GM18951 (cell line): ENCODE measurements around the gene KCNS3.

Source experiments
- POLR2A ChIP-seq: IDR thresholded peaks from 4 replicates; pipeline ENCODE4 v1.6.1; 2011; ENCODE audit warnings: mild to moderate bottlenecking; ENCODE audit not compliant: insufficient read length, insufficient read depth; ENCODE audit errors: extremely low read depth
- in situ Hi-C: fragments of 300-500 bp; cut with MboI; formaldehyde crosslinking; loops from one replicate; pipeline ENCODE4 v1.12.0; 2022; ENCODE audit warnings: low sequenced_read_pairs, mixed read lengths, inconsistent platforms; ENCODE audit not compliant: unreplicated experiment

The KCNS3 gene

GRCh38 chr2:17969661-17970060 lies 91.2 kb downstream of the KCNS3 start:
- in situ Hi-C loops, result no loop called here
- no peak for TF ChIP-seq POLR2A

- no peak for TF ChIP-seq POLR2A
- in situ Hi-C loops, result no loop called here
These were observed 93.2 kb downstream of the KCNS3 start for GRCh38 chr2:17971531-17972125.

GRCh38 chr2:17972991-17973390 lies 94.5 kb downstream of the KCNS3 start:
- in situ Hi-C loops, result no loop called here
- no peak for TF ChIP-seq POLR2A

- TF ChIP-seq POLR2A, result no peak
These were observed 96.9 kb downstream of the KCNS3 start for GRCh38 chr2:17975401-17975800.

GRCh38 chr2:17976871-17977746 lies 98.6 kb downstream of the KCNS3 start:
- no peak for TF ChIP-seq POLR2A
- in situ Hi-C loops, result no loop called here

More at GRCh38 chr2:17975401-17975800, 96.9 kb downstream of the KCNS3 start:
- in situ Hi-C loops, result no loop called here

GRCh38 chr2:17979707-17980106 lies 101.2 kb downstream of the KCNS3 start:
- TF ChIP-seq POLR2A, result no peak
- in situ Hi-C loops, result no loop called here

- no peak for TF ChIP-seq POLR2A
These were observed 103.5 kb downstream of the KCNS3 start for GRCh38 chr2:17981936-17982335.

More at GRCh38 chr2:17981936-17982335, 103.5 kb downstream of the KCNS3 start:
- in situ Hi-C loops, result no loop called here
